Loucy (cell line): Measurements from ENCODE around the gene HSPA2.
A peak's percentile ranks its signal among the peaks of the same experiment; 100 is the strongest.
"Not testable (repeated sequence)": the region's sequence is repeated elsewhere in the genome, so short reads cannot be mapped to it uniquely, and the experiment has no call there.

ENCODE experiments used
- H2AFZ ChIP-seq: fragments of 200-600 bp; sonication (generic); 2 replicates; pipeline ENCODE4 v1.6.0; 2016; ENCODE audit warnings: antibody characterized with exemption, mild to moderate bottlenecking, low read length, moderate library complexity
- H3F3A ChIP-seq: fragments of 200-600 bp; 2 replicates; pipeline ENCODE4 v1.6.0; 2016; ENCODE audit warnings: antibody characterized with exemption, low read depth, mild to moderate bottlenecking
- H3K27me3 ChIP-seq: fragments of 200-600 bp; sonication (generic); 2 replicates; pipeline ENCODE4 v1.6.1; 2014; ENCODE audit warnings: low read length, mild to moderate bottlenecking; ENCODE audit not compliant: insufficient read depth, poor library complexity, severe bottlenecking
- H3K36me3 ChIP-seq: fragments of 200-600 bp; sonication (generic); 2 replicates; pipeline ENCODE4 v1.6.1; 2016; ENCODE audit warnings: low read length; ENCODE audit not compliant: insufficient read depth
- H3K4me1 ChIP-seq: fragments of 200-600 bp; sonication (generic); 2 replicates; pipeline ENCODE4 v1.5.1; 2014; ENCODE audit warnings: low read length, mild to moderate bottlenecking; ENCODE audit not compliant: insufficient read depth, poor library complexity, severe bottlenecking
- H3K4me2 ChIP-seq: fragments of 200-600 bp; sonication (generic); 2 replicates; pipeline ENCODE4 v1.6.0; 2014; ENCODE audit warnings: antibody characterized with exemption, low read length, low read depth, mild to moderate bottlenecking; ENCODE audit not compliant: poor library complexity, severe bottlenecking
- H3K4me3 ChIP-seq: fragments of 200-600 bp; sonication (generic); 2 replicates; pipeline ENCODE4 v1.5.1; 2014; ENCODE audit warnings: low read length, mild to moderate bottlenecking, mixed read lengths; ENCODE audit not compliant: poor library complexity, severe bottlenecking
- H3K79me2 ChIP-seq: fragments of 200-600 bp; sonication (generic); 2 replicates; pipeline ENCODE4 v1.6.1; 2014; ENCODE audit warnings: low read length; ENCODE audit not compliant: insufficient read depth
- H3K9ac ChIP-seq: fragments of 200-600 bp; sonication (generic); 2 replicates; pipeline ENCODE4 v1.6.0; 2014; ENCODE audit warnings: mild to moderate bottlenecking, low read depth, low read length, moderate library complexity; ENCODE audit not compliant: poor library complexity, severe bottlenecking
- H3K9me2 ChIP-seq: fragments of 200-600 bp; sonication (generic); replicated peaks from 2 replicates; pipeline ENCODE4 v1.6.1; 2016; ENCODE audit warnings: low read depth, low read length, mixed read lengths
- H3K9me3 ChIP-seq: fragments of 200-600 bp; sonication (generic); 2 replicates; pipeline ENCODE4 v1.6.1; 2014; ENCODE audit warnings: mild to moderate bottlenecking, antibody characterized with exemption, low read length, low read depth; ENCODE audit not compliant: insufficient read depth
- H4K20me1 ChIP-seq: fragments of 200-600 bp; sonication (generic); 2 replicates; pipeline ENCODE4 v1.6.0; 2014; ENCODE audit warnings: antibody characterized with exemption, low read length, mild to moderate bottlenecking; ENCODE audit not compliant: insufficient read depth, poor library complexity, severe bottlenecking
- EZH2phosphoT487 ChIP-seq: fragments of 200-600 bp; IDR thresholded peaks from 2 replicates; pipeline ENCODE4 v1.6.1; 2018; ENCODE audit warnings: antibody characterized with exemption, mild to moderate bottlenecking, moderate library complexity, borderline replicate concordance
- TF ChIP-seq, protein P1 (sequence below): fragments of 200-600 bp; sonication (generic); conservative IDR thresholded peaks from 2 replicates; pipeline ENCODE4 v1.5.1; 2014; ENCODE audit warnings: mild to moderate bottlenecking, antibody characterized with exemption, low read length

The HSPA2 gene

DNA sequence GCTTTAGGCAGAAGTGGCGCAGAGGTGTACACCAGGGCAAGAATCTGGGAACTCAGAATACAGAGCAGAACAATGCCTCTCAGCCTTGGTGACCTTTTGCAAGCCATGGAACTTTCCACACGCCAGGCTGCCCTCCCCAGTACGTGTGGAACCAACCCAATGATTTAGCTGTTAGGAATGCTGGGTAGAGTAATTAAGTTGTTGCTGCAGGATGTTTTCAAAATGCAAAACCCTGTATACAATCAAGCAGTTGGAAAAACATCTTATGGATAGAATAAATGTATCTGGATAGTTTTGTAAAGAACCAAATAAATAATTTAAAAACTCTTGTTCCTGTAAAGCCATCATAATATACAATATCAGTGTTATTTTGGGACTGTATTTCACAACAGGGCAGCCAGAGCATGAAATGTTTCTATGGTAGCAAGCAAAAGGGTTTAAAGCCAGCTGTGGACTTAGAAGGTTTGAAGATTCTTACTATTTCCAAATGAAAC, 28.6 kb downstream of the HSPA2 start:
- Histone ChIP-seq H4K20me1 (no peaks in the 10 kb centered on the region), H3K4me1 (peaks cover 6% of the 10 kb centered on the region), H3K36me3 (no peaks in the 10 kb centered on the region), H2AFZ (no peak overlapping the region), H3K27me3 (no peaks in the 10 kb centered on the region), H3K9me3 (no peaks in the 10 kb centered on the region), H3K4me2 (no peak overlapping the region), H3K9me2 (no peaks in the 10 kb centered on the region), H3K79me2 (no peaks in the 10 kb centered on the region), H3K4me3 (no peak overlapping the region), H3K9ac (no peak overlapping the region), H3F3A (no peaks in the 10 kb centered on the region)
- no peak for TF ChIP-seq EZH2phosphoT487
- TF ChIP-seq, protein P1, sequence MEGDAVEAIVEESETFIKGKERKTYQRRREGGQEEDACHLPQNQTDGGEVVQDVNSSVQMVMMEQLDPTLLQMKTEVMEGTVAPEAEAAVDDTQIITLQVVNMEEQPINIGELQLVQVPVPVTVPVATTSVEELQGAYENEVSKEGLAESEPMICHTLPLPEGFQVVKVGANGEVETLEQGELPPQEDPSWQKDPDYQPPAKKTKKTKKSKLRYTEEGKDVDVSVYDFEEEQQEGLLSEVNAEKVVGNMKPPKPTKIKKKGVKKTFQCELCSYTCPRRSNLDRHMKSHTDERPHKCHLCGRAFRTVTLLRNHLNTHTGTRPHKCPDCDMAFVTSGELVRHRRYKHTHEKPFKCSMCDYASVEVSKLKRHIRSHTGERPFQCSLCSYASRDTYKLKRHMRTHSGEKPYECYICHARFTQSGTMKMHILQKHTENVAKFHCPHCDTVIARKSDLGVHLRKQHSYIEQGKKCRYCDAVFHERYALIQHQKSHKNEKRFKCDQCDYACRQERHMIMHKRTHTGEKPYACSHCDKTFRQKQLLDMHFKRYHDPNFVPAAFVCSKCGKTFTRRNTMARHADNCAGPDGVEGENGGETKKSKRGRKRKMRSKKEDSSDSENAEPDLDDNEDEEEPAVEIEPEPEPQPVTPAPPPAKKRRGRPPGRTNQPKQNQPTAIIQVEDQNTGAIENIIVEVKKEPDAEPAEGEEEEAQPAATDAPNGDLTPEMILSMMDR = no peak

DNA sequence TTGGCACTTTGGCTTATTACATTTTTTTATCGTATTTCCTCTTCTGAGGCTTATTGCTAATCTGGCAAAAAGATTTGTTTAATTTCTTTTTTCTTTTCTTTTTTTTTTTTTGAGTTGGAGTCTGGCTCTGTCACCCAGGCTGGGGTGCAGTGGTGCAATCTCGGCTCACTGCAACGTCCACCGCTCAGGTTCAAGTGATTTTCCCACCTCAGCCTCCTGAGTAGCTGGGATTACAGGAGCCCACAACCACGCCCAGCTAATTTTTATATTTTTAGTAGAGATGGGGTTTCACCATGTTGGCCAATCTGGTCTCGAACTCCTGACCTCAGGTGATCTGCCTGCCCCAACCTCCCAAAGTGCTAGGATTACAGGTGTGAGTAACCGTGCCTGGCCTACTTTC, 29.1 kb downstream of the HSPA2 start:
- not testable (repeated sequence) for H3K9ac ChIP-seq, H4K20me1 ChIP-seq, H3K4me3 ChIP-seq, H3K4me1 ChIP-seq, H3F3A ChIP-seq, H3K4me2 ChIP-seq, H3K79me2 ChIP-seq, H3K27me3 ChIP-seq, H3K36me3 ChIP-seq, H2AFZ ChIP-seq, H3K9me3 ChIP-seq, H3K9me2 ChIP-seq

DNA sequence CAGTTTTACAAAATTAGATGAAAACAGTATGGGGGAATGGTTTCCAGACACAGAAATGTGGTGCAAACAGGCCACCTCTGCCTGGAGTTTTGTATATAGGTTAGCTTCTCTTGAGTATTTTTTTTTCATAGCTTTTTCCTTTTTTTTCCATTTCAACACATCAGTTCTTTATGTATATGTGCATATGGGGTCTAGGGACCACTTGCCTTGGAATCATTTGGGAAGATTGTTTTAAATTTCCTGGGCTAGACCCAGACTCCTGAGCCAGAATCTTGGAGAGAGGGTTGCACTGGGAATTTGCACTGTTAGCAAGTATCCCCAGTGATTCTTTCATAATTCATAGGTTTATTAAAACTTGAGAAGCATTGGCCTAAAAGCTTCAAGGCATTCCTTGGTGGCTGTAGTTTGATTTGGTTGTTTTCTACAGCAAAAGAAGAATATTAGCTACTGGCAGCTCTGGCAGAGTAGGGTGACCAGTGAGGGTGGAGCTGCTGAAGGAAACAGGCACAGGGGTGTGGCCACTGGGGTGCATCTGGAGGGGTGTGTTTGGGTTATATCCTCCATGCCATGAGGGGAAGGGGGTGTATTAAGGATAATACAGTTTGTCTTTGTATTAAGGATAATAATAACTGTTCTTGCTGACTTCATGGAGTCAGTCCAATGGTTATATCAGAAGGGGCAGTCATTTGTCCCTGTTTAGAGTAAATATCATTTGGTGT, 32.0 kb downstream of the HSPA2 start:
- H2AFZ ChIP-seq = peak overlapping the region; percentile 28; the same call in 1 of the 2 replicates
- TF ChIP-seq, protein P1 = no peak
- no peak for TF ChIP-seq EZH2phosphoT487
- no peaks in the 10 kb centered on the region for H3K9me2 ChIP-seq
- H3F3A ChIP-seq = no peaks in the 10 kb centered on the region
- H3K27me3 ChIP-seq = no peaks in the 10 kb centered on the region
- H3K4me1 ChIP-seq = no peaks in the 10 kb centered on the region
- no peaks in the 10 kb centered on the region for H3K36me3 ChIP-seq
- no peaks in the 10 kb centered on the region for H3K9me3 ChIP-seq
- H3K79me2 ChIP-seq = no peaks in the 10 kb centered on the region
- no peak overlapping the region for H3K9ac ChIP-seq
- H3K4me2 ChIP-seq = no peak overlapping the region
- H4K20me1 ChIP-seq = no peaks in the 10 kb centered on the region
- no peak overlapping the region for H3K4me3 ChIP-seq

DNA sequence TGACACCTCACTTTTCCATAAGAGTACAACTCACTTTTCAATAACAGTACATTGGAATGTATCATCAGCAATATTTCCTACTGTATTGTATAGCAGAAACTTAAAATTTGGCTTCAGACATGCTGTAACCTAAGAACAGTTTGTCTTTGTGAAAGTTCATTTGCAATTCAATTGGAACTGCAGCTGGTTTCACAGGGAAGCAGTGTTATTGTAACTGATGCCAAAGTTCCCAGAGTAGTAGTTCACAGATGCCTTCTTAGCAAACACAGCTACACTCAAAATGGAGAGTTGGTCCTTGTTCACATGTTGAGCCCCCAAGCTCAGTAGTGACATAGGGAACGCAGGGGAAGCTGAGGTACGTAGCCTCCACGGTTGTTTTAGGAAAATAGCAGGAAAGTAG, 32.6 kb downstream of the HSPA2 start:
- Histone ChIP-seq H3K36me3 (no peaks in the 10 kb centered on the region), H3K9me3 (no peaks in the 10 kb centered on the region), H3K4me1 (no peaks in the 10 kb centered on the region), H4K20me1 (no peaks in the 10 kb centered on the region), H3K4me2 (no peak overlapping the region), H3K9me2 (no peaks in the 10 kb centered on the region), H3K79me2 (no peaks in the 10 kb centered on the region), H2AFZ (0 out of 2 replicates have a peak overlapping the region, but pooled peaks have one; percentile 28), H3K4me3 (no peak overlapping the region), H3F3A (no peaks in the 10 kb centered on the region), H3K9ac (no peak overlapping the region), H3K27me3 (no peaks in the 10 kb centered on the region)
- no peak for TF ChIP-seq EZH2phosphoT487
- TF ChIP-seq, protein P1 = no peak
